ENCODE data around the gene HNRNPUL2. TPM values are rescaled to one million over a fixed set of nuclear protein-coding genes. Genes with fewer than 3 reads are reported as not detected.
"Not testable (repeated sequence)": the region's sequence is repeated elsewhere in the genome, so short reads cannot be mapped to it uniquely, and the experiment has no call there.

Gene HNRNPUL2
- total and polyA plus RNA-seq, 10 donors, result 26.4 to 62.8 (median 46.0) TPM

DNA sequence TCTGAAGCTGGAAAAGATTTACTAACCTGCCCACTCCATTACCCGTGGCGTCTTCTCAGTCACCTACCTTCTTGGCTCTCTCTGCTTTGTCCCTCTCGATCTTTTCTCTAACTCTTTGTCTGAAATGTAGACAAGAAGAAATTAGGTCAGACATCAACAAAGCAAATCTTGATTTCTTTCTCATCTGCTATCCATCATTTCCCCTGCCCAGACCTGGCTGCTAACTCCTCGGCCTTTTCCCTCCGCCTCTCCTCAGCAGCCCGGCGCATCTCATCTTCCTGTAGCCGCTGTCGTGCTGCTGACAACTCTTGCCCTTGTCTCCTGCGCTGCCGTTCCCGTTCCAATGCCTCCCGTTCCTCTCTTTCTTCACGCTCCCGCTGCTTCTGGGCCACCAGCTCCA, 49.5 kb downstream of the HNRNPUL2 start:
- WGBS, 5 donors, result 84 to 88% (median 86%) methylated on average over 15 of the region's 15 CpGs
- no peak for DNase-seq
- Histone ChIP-seq H3K27ac (peak overlapping the region in 6 of 8 donors; percentile 86 to 96 (median 94)), H3K9me3 (no peaks in the 10 kb centered on the region), H3K4me1 (peaks cover 27 to 79% (median 50%) of the 10 kb centered on the region in 6 donors), H3K36me3 (peaks cover 0 to 54% (median 39%) of the 10 kb centered on the region in 6 donors), H3K27me3 (replicated peaks in 1 of 7) (no peaks in the 10 kb centered on the region), H3K4me3 (peak overlapping the region in 6 of 8 donors; percentile 77 to 99 (median 92))
- TF ChIP-seq POLR2AphosphoS5 (IDR thresholded peaks at IDR 0.05) (peak in 1 of 3 donors; percentile 17), POLR2A (IDR thresholded peaks at IDR 0.05) (no peak)
- TF ChIP-seq, protein P1, sequence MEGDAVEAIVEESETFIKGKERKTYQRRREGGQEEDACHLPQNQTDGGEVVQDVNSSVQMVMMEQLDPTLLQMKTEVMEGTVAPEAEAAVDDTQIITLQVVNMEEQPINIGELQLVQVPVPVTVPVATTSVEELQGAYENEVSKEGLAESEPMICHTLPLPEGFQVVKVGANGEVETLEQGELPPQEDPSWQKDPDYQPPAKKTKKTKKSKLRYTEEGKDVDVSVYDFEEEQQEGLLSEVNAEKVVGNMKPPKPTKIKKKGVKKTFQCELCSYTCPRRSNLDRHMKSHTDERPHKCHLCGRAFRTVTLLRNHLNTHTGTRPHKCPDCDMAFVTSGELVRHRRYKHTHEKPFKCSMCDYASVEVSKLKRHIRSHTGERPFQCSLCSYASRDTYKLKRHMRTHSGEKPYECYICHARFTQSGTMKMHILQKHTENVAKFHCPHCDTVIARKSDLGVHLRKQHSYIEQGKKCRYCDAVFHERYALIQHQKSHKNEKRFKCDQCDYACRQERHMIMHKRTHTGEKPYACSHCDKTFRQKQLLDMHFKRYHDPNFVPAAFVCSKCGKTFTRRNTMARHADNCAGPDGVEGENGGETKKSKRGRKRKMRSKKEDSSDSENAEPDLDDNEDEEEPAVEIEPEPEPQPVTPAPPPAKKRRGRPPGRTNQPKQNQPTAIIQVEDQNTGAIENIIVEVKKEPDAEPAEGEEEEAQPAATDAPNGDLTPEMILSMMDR (IDR thresholded peaks at IDR 0.05 in 8 of 11, conservative IDR thresholded peaks at IDR 0.05 in 3 of 11), result no peak
- intact Hi-C loops (cut with DNase I; ENCODE audit: low total_unique reads), result loop anchor here (10.0 kb wide), 1 partner anchor 83 kb away; the partner anchor contains the start of gene TUT1

DNA sequence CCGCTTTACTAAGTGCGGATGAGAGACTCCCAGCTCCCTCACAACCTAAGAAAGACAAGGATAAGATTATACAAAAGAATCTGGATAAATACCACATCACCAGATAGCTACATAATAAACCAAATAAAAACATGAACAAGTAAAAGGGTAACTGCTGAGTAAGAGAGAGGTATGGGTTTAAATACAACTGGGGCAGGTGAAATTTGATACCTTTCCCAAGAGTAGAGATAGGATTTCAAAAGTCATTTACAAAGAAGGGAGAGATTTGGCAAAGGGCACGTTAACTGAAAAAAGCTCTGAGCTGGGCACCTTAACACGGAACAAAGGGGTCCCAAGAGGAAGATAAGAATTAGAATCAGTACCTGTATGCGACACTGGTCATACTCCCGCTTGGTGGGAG, 50.1 kb downstream of the HNRNPUL2 start:
- Histone ChIP-seq H3K4me1 (peaks cover 30 to 85% (median 55%) of the 10 kb centered on the region in 6 donors), H3K27ac (peak overlapping the region in 1 of 8 donors; percentile 94), H3K9me3 (no peaks in the 10 kb centered on the region), H3K36me3 (peaks cover 0 to 56% (median 39%) of the 10 kb centered on the region in 6 donors), H3K27me3 (replicated peaks in 1 of 7) (no peaks in the 10 kb centered on the region), H3K4me3 (peak overlapping the region in 1 of 8 donors; percentile 88)
- 88 to 91% (median 90%) methylated on average over 6 of the region's 6 CpGs for WGBS, 5 donors
- DNase-seq, result no peak
- intact Hi-C loops (cut with DNase I; ENCODE audit: low total_unique reads), result loop anchor here (10.0 kb wide), 1 partner anchor 82 kb away; the partner anchor contains the start of gene TUT1
- no peak for TF ChIP-seq POLR2AphosphoS5 (IDR thresholded peaks at IDR 0.05)
- TF ChIP-seq POLR2A (IDR thresholded peaks at IDR 0.05), result no peak
- TF ChIP-seq, protein P1 (IDR thresholded peaks at IDR 0.05 in 8 of 11, conservative IDR thresholded peaks at IDR 0.05 in 3 of 11), result no peak

DNA sequence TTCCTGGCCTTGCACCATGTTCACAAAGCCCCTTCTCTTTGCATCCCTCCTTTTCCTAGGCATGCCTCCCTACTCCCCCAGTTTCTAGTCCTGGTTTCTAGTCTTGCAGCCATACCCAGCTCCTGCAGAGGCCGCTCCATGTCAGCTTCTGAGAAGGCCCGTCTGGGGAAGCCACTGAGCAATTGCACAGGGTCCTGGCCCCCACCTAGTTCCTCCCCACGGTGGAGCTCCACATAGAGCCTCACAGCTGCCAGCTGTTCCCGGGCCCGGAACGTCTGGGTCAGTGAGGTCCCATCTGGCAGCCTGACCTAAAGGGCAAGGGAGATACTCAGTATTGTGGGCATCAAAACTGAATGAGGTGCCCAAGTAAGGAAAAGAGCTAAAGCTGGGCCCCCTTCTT, 50.6 kb downstream of the HNRNPUL2 start:
- TF ChIP-seq POLR2AphosphoS5 (IDR thresholded peaks at IDR 0.05) (no peak), POLR2A (IDR thresholded peaks at IDR 0.05) (no peak)
- TF ChIP-seq, protein P1 (IDR thresholded peaks at IDR 0.05 in 8 of 11, conservative IDR thresholded peaks at IDR 0.05 in 3 of 11), result no peak
- DNase-seq, result no peak
- Histone ChIP-seq H3K9me3 (no peaks in the 10 kb centered on the region), H3K27ac (peak overlapping the region in 1 of 8 donors; percentile 8), H3K36me3 (peaks cover 0 to 56% (median 39%) of the 10 kb centered on the region in 6 donors), H3K27me3 (replicated peaks in 1 of 7) (no peaks in the 10 kb centered on the region), H3K4me3 (no peak overlapping the region), H3K4me1 (peaks cover 30 to 88% (median 57%) of the 10 kb centered on the region in 6 donors)
- intact Hi-C loops (cut with DNase I; ENCODE audit: low total_unique reads), result loop anchor here (10.0 kb wide), 1 partner anchor 82 kb away; the partner anchor contains the start of gene TUT1
- 54 to 75% (median 73%) methylated on average over 6 of the region's 6 CpGs for WGBS, 5 donors

DNA sequence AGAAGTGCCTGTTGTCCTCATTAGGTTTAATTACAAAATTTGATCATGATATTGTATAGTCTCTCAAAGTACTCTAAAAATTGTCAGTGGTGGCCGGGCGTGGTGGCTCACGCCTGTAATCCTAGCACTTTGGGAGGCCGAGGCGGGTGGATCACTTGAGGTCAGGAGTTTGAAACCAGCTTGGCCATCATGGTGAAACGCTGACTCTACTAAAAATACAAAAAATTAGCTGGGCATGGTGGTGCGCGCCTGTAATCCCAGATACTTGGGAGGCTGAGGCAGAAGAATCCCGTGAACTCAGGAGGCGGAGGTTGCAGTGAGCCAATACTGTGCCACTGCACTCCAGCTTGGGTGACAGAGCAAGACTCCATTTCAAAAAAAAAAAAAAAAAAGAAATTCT, 51.8 kb downstream of the HNRNPUL2 start:
- DNase-seq; H3K27ac ChIP-seq; H3K9me3 ChIP-seq; H3K4me3 ChIP-seq; H3K27me3 ChIP-seq (replicated peaks in 1 of 7): not testable (repeated sequence)
- H3K4me1 ChIP-seq, result peaks cover 35 to 89% (median 64%) of the 10 kb centered on the region in 6 donors
- intact Hi-C loops (cut with DNase I; ENCODE audit: low total_unique reads), result loop anchor here (10.0 kb wide), 1 partner anchor 81 kb away; the partner anchor contains the start of gene TUT1
- peaks cover 0 to 56% (median 39%) of the 10 kb centered on the region in 6 donors for H3K36me3 ChIP-seq
- WGBS, 5 donors, result 91 to 98% (median 94%) methylated on average over 10 of the region's 10 CpGs

Data from spleen (tissue), 11 donors.